Right atrium auricular region (tissue), 2 donors: ENCODE data around the gene MAGI1. TPM values are rescaled to one million over a fixed set of nuclear protein-coding genes. Genes with fewer than 3 reads are reported as not detected.
"Not testable (repeated sequence)": the region's sequence is repeated elsewhere in the genome, so short reads cannot be mapped to it uniquely, and the experiment has no call there.

Source experiments
- DNase-seq: peaks from one replicate; pipeline ENCODE4 v3.0.0-alpha.2; 2019; ENCODE audit warnings: low spot score
- H3K27ac ChIP-seq, 2 donors: fragments of 200-600 bp; sonication (generic); 1 replicate in 1 of 2; 2 replicates in 1 of 2; pipeline ENCODE4 v1.5.1; 2016 to 2019
- H3K27me3 ChIP-seq, 2 donors: fragments of 200-600 bp; sonication (generic); one replicate each; pipeline versions ENCODE4 v1.5.1 to v1.6.0; 2017 to 2019
- H3K36me3 ChIP-seq: fragments of 200-600 bp; sonication (generic); one replicate; pipeline ENCODE4 v1.5.1; 2016
- H3K4me1 ChIP-seq, 2 donors: fragments of 200-600 bp; sonication (generic); one replicate each; pipeline versions ENCODE4 v1.5.1 to v1.6.0; 2017 to 2019
- H3K4me3 ChIP-seq, 2 donors: fragments of 200-600 bp; sonication (generic); 1 replicate in 1 of 2; 2 replicates in 1 of 2; pipeline ENCODE4 v1.5.1; 2017 to 2019; ENCODE audit warnings: mild to moderate bottlenecking in 1 of 2, moderate library complexity in 1 of 2
- H3K9me3 ChIP-seq, 2 donors: fragments of 200-600 bp; sonication (generic); one replicate each; pipeline ENCODE4 v1.5.1; 2019
- CTCF ChIP-seq, 2 donors: fragments of 200-600 bp; sonication (generic); IDR thresholded peaks; one replicate each; pipeline ENCODE4 v1.5.1; 2019; ENCODE audit warnings: antibody characterized with exemption in 2 of 2
- total RNA-seq, 2 donors: library from RNA; depleted of rRNA; stranded (reverse); fragments of >200 nt; gene quantifications; one replicate each; pipeline ENCODE4 v1.1.0, GENCODE V29; 2016

The MAGI1 gene
- total RNA-seq, 2 donors from 2014 or later, result 28.5 to 34.8 TPM

GRCh38 chr3:65550137-65550536 lies 488.6 kb downstream of the MAGI1 start:
- Histone ChIP-seq H3K27me3 (no peaks in the 10 kb centered on the region), H3K4me3 (no peak overlapping the region), H3K4me1 (peaks cover 0 to 43% of the 10 kb centered on the region in 2 donors), H3K27ac (peak overlapping the region; percentile 69 to 71), H3K36me3 (no peaks in the 10 kb centered on the region), H3K9me3 (no peaks in the 10 kb centered on the region)
- no peak for TF ChIP-seq CTCF (IDR thresholded peaks at IDR 0.05)
- no peak for DNase-seq

GRCh38 chr3:65549626-65549959 lies 489.1 kb downstream of the MAGI1 start:
- DNase-seq, result no peak
- Histone ChIP-seq H3K4me1 (peaks cover 0 to 43% of the 10 kb centered on the region in 2 donors), H3K27me3 (no peaks in the 10 kb centered on the region), H3K9me3 (no peaks in the 10 kb centered on the region), H3K4me3 (peak overlapping the region; percentile 44 to 65), H3K27ac (peak overlapping the region; percentile 69 to 71), H3K36me3 (no peaks in the 10 kb centered on the region)
- no peak for TF ChIP-seq CTCF (IDR thresholded peaks at IDR 0.05)

- no peak for DNase-seq
- no peak for TF ChIP-seq CTCF (IDR thresholded peaks at IDR 0.05)
- Histone ChIP-seq H3K27me3 (no peaks in the 10 kb centered on the region), H3K4me1 (peaks cover 0 to 43% of the 10 kb centered on the region in 2 donors), H3K4me3 (peak overlapping the region; percentile 44 to 65), H3K27ac (peak overlapping the region; percentile 69 to 71), H3K36me3 (no peaks in the 10 kb centered on the region), H3K9me3 (no peaks in the 10 kb centered on the region)
Observed at GRCh38 chr3:65548848-65549625, 489.7 kb downstream of the MAGI1 start.

GRCh38 chr3:65545429-65545828 lies 493.3 kb downstream of the MAGI1 start:
- H3K36me3 ChIP-seq, result no peaks in the 10 kb centered on the region
- DNase-seq, result no peak
- H3K27me3 ChIP-seq, result no peaks in the 10 kb centered on the region
- no peak overlapping the region for H3K27ac ChIP-seq
- TF ChIP-seq CTCF (IDR thresholded peaks at IDR 0.05), result no peak
- no peaks in the 10 kb centered on the region for H3K9me3 ChIP-seq
- H3K4me1 ChIP-seq, result peaks cover 0 to 35% of the 10 kb centered on the region in 2 donors
- H3K4me3 ChIP-seq, result no peak overlapping the region

GRCh38 chr3:65543391-65543790 lies 495.3 kb downstream of the MAGI1 start:
- not testable (repeated sequence) for H3K36me3 ChIP-seq, DNase-seq, H3K9me3 ChIP-seq, H3K4me3 ChIP-seq, H3K27me3 ChIP-seq, H3K27ac ChIP-seq
- H3K4me1 ChIP-seq, result peaks cover 0 to 22% of the 10 kb centered on the region in 2 donors

- no peaks in the 10 kb centered on the region for H3K27me3 ChIP-seq
- TF ChIP-seq CTCF (IDR thresholded peaks at IDR 0.05), result no peak
Observed at GRCh38 chr3:65540666-65541065, 498.1 kb downstream of the MAGI1 start.

More at GRCh38 chr3:65540666-65541065, 498.1 kb downstream of the MAGI1 start:
- Histone ChIP-seq H3K36me3 (no peaks in the 10 kb centered on the region), H3K27ac (no peak overlapping the region), H3K4me3 (no peak overlapping the region), H3K4me1 (peaks cover 0 to 5% of the 10 kb centered on the region in 2 donors), H3K9me3 (no peaks in the 10 kb centered on the region)
- DNase-seq, result no peak
